H1 (cell line): Measurements from ENCODE around the gene PGLYRP2. TPM values are rescaled to one million over a fixed set of nuclear protein-coding genes. Genes with fewer than 3 reads are reported as not detected.

Source experiments
- CTCF ChIA-PET: fragments of 300-600 bp; sonication (Branson Sonifier 250); formaldehyde crosslinking; loops from one replicate; lab custom pipeline; 2021; ENCODE audit not compliant: partially characterized antibody; lab: Charles Lee
- POLR2A ChIA-PET: fragments of 300-600 bp; sonication (Branson Sonifier 250); formaldehyde crosslinking; loops from one replicate; lab custom pipeline; 2021; ENCODE audit warnings: inconsistent platforms; ENCODE audit not compliant: partially characterized antibody; lab: Charles Lee
- DNase-seq, 2 experiments: peaks; one replicate each; pipeline versions ENCODE4 v3.0.0 to v3.0.0-alpha.2; 2010 to 2022; ENCODE audit warnings: low spot score in 2 of 2, low read depth in 1 of 2, mixed read lengths in 1 of 2
- FAIRE-seq: peaks from 2 replicates; lab custom pipeline; 2011; peaks lifted over from hg19 to GRCh38; lab: Jason Lieb, UNC
- H2AFZ ChIP-seq: 2 replicates; pipeline ENCODE4 v1.8.1; 2012; ENCODE audit warnings: low read length, inconsistent platforms
- H2AK5ac ChIP-seq: 2 replicates; pipeline ENCODE4 v1.6.1; 2013; ENCODE audit warnings: low read depth, low read length
- H2BK120ac ChIP-seq: replicated peaks from 2 replicates; pipeline ENCODE3; 2013; ENCODE audit warnings: low read depth, low read length, inconsistent platforms
- H2BK12ac ChIP-seq: 2 replicates; pipeline ENCODE4 v1.6.1; 2013; ENCODE audit warnings: low read depth, low read length
- H2BK15ac ChIP-seq: 2 replicates; pipeline ENCODE4 v1.6.1; 2013; ENCODE audit warnings: low read length
- H2BK20ac ChIP-seq: 2 replicates; pipeline ENCODE4 v1.6.1; 2013; ENCODE audit warnings: low read length
- H2BK5ac ChIP-seq: 2 replicates; pipeline ENCODE4 v1.6.1; 2013; ENCODE audit warnings: low read depth, low read length
- H3K14ac ChIP-seq: 2 replicates; pipeline ENCODE4 v1.6.1; 2013; ENCODE audit warnings: inconsistent platforms; ENCODE audit not compliant: insufficient read length
- H3K18ac ChIP-seq: 2 replicates; pipeline ENCODE4 v1.6.1; 2013; ENCODE audit warnings: low read length; ENCODE audit errors: extremely low read depth
- H3K23ac ChIP-seq: 2 replicates; pipeline ENCODE4 v1.6.1; 2013; ENCODE audit warnings: inconsistent platforms; ENCODE audit not compliant: insufficient read length
- H3K23me2 ChIP-seq: 2 replicates; pipeline ENCODE4 v1.6.1; 2013; ENCODE audit warnings: low read depth, low read length
- H3K27ac ChIP-seq: 2 replicates; pipeline ENCODE4 v1.6.1; 2011; ENCODE audit warnings: low read depth, low read length, inconsistent platforms
- H3K27me3 ChIP-seq, 4 experiments: replicated peaks in 1 of 4; 1 replicate in 1 of 4; 2 replicates in 3 of 4; pipeline versions ENCODE4 v1.6.1 to v1.8.1; 2011 to 2013; ENCODE audit warnings: low read length in 3 of 4, mild to moderate bottlenecking in 3 of 4, inconsistent platforms in 2 of 4, mixed read lengths in 2 of 4, moderate library complexity in 1 of 4; ENCODE audit not compliant: control insufficient read depth in 3 of 4, insufficient read depth in 3 of 4; ENCODE audit errors: extremely low read depth in 1 of 4
- H3K36me3 ChIP-seq, 4 experiments: 2 replicates each; pipeline versions ENCODE4 v1.6.1 to v1.8.1; 2011 to 2013; ENCODE audit warnings: mild to moderate bottlenecking in 4 of 4, low read length in 3 of 4, moderate library complexity in 2 of 4, control low read depth in 1 of 4, inconsistent platforms in 1 of 4; ENCODE audit not compliant: insufficient read depth in 4 of 4, control insufficient read depth in 2 of 4
- H3K4ac ChIP-seq: replicated peaks from 2 replicates; pipeline ENCODE3; 2013; ENCODE audit warnings: low read length, low read depth, mixed read lengths, inconsistent platforms; ENCODE audit not compliant: insufficient read length
- H3K4me1 ChIP-seq, 4 experiments: replicated peaks in 1 of 4; 1 replicate in 1 of 4; 2 replicates in 3 of 4; pipeline versions ENCODE4 v1.6.1 to v1.8.1; 2011 to 2013; ENCODE audit warnings: low read length in 3 of 4, inconsistent platforms in 2 of 4, mixed read lengths in 1 of 4; ENCODE audit not compliant: insufficient read depth in 4 of 4, control insufficient read depth in 3 of 4
- H3K4me2 ChIP-seq, 2 experiments: 2 replicates each; pipeline versions ENCODE4 v1.6.1 to v1.8.1; 2011 to 2013; ENCODE audit warnings: low read depth in 2 of 2, low read length in 2 of 2, control low read depth in 1 of 2, inconsistent platforms in 1 of 2, mild to moderate bottlenecking in 1 of 2; ENCODE audit not compliant: insufficient read depth in 1 of 2
- H3K4me3 ChIP-seq, 4 experiments: fragments of 200-600, 300-600 bp in 1 of 4; sonication (generic), shearing (Covaris generic), sonication (Bioruptor Twin) in 1 of 4; 2 replicates each; pipeline versions ENCODE4 v1.5.1 to v1.8.1; 2011 to 2016; ENCODE audit warnings: low read length in 4 of 4, low read depth in 3 of 4, control low read depth in 2 of 4, inconsistent platforms in 2 of 4, mild to moderate bottlenecking in 2 of 4, mixed read lengths in 1 of 4, moderate library complexity in 1 of 4; ENCODE audit not compliant: insufficient read depth in 2 of 4; ENCODE audit errors: extremely low read depth in 1 of 4
- H3K56ac ChIP-seq: replicated peaks from 2 replicates; pipeline ENCODE3; 2013; ENCODE audit warnings: low read depth, mild to moderate bottlenecking, mixed read lengths, low read length, inconsistent platforms; ENCODE audit not compliant: insufficient read length
- H3K79me1 ChIP-seq: 2 replicates; pipeline ENCODE4 v1.6.1; 2013; ENCODE audit warnings: low read depth, low read length, control low read depth
- H3K79me2 ChIP-seq, 2 experiments: 2 replicates each; pipeline versions ENCODE4 v1.6.1 to v1.8.1; 2012 to 2013; ENCODE audit warnings: low read length in 2 of 2, mild to moderate bottlenecking in 2 of 2, inconsistent platforms in 1 of 2; ENCODE audit not compliant: insufficient read depth in 2 of 2, control insufficient read depth in 1 of 2
- H3K9ac ChIP-seq, 4 experiments: replicated peaks in 1 of 4; 1 replicate in 1 of 4; 2 replicates in 3 of 4; pipeline versions ENCODE4 v1.6.1 to v1.8.1; 2011 to 2013; ENCODE audit warnings: low read depth in 3 of 4, low read length in 3 of 4, control low read depth in 2 of 4, mild to moderate bottlenecking in 2 of 4, moderate library complexity in 2 of 4, inconsistent platforms in 1 of 4; ENCODE audit errors: extremely low read depth in 1 of 4
- H3K9me3 ChIP-seq, 2 experiments: 2 replicates each; pipeline versions ENCODE4 v1.6.1 to v1.8.1; 2012 to 2013; ENCODE audit warnings: mild to moderate bottlenecking in 2 of 2, moderate library complexity in 2 of 2, control low read depth in 1 of 2, inconsistent platforms in 1 of 2, low read depth in 1 of 2, low read length in 1 of 2, mixed read lengths in 1 of 2; ENCODE audit not compliant: insufficient read depth in 2 of 2
- H4K20me1 ChIP-seq, 2 experiments: replicated peaks in 1 of 2; 2 replicates each; pipeline versions ENCODE3 to v1.8.1; 2011 to 2013; ENCODE audit warnings: inconsistent platforms in 2 of 2, low read length in 2 of 2, mild to moderate bottlenecking in 1 of 2; ENCODE audit not compliant: insufficient read depth in 2 of 2, control insufficient read depth in 1 of 2
- H4K5ac ChIP-seq: 2 replicates; pipeline ENCODE4 v1.6.1; 2013; ENCODE audit warnings: low read length, low read depth, mixed read lengths, inconsistent platforms; ENCODE audit not compliant: insufficient read length
- H4K8ac ChIP-seq: 2 replicates; pipeline ENCODE4 v1.8.0; 2013; ENCODE audit warnings: mild to moderate bottlenecking, moderate library complexity, low read length, inconsistent platforms; ENCODE audit not compliant: insufficient read depth; ENCODE audit errors: extremely low read depth
- H4K91ac ChIP-seq: replicated peaks from 2 replicates; pipeline ENCODE3; 2013; ENCODE audit warnings: low read length, mixed read lengths, inconsistent platforms; ENCODE audit not compliant: insufficient read length
- CBX5 ChIP-seq: fragments of 300-800, 300-1000 bp; sonication (generic); IDR thresholded peaks from 2 replicates; pipeline ENCODE4 v1.7.1; 2016; ENCODE audit warnings: antibody characterized with exemption, low read length, low read depth
- CEBPB ChIP-seq: IDR thresholded peaks from 2 replicates; pipeline ENCODE4 v1.6.1; 2012; ENCODE audit warnings: low read depth, low read length
- E2F6 ChIP-seq: IDR thresholded peaks from 2 replicates; pipeline ENCODE4 v1.6.1; 2012; ENCODE audit warnings: inconsistent platforms
- HDAC2 ChIP-seq, 2 experiments: fragments of 300-600 bp in 1 of 2; sonication (generic) in 1 of 2; IDR thresholded peaks; 2 replicates each; pipeline ENCODE4 v1.6.1; 2011 to 2012; ENCODE audit warnings: low read depth in 2 of 2, low read length in 2 of 2, mild to moderate bottlenecking in 2 of 2, moderate library complexity in 2 of 2, borderline replicate concordance in 1 of 2, inconsistent platforms in 1 of 2
- HDAC6 ChIP-seq: IDR thresholded peaks from one replicate; pipeline ENCODE4 v1.7.1; 2012; ENCODE audit warnings: low read depth, mild to moderate bottlenecking, inconsistent platforms, low read length, moderate library complexity
- RNF2 ChIP-seq: fragments of 200-900, 300-1000 bp; sonication (generic); IDR thresholded peaks from 2 replicates; pipeline ENCODE4 v1.7.1; 2016; ENCODE audit warnings: borderline replicate concordance, low read depth, mild to moderate bottlenecking, antibody characterized with exemption, low read length; ENCODE audit not compliant: poor library complexity, severe bottlenecking; ENCODE audit errors: missing control alignments
- SUZ12 ChIP-seq: fragments of 200-600 bp; sonication (generic); IDR thresholded peaks from 2 replicates; pipeline ENCODE4 v1.6.1; 2012; ENCODE audit warnings: mild to moderate bottlenecking, inconsistent platforms, low read length, moderate library complexity, mixed read lengths
- TAF7 ChIP-seq: optimal IDR thresholded peaks from 2 replicates; pipeline ENCODE3; 2011; ENCODE audit warnings: low read depth, mild to moderate bottlenecking, inconsistent platforms, low read length, moderate library complexity, borderline replicate concordance
- WGBS, 2 experiments: shearing (Covaris generic) in 1 of 2; methylation state at CpG; one replicate each; pipeline versions ENCODE4 v1.1.6 to v1.1.7; 2013 to 2015; ENCODE audit warnings: low lambda C conversion rate in 2 of 2, mixed read lengths in 2 of 2, inconsistent platforms in 1 of 2, low coverage in 1 of 2, missing lambda C conversion rate in 1 of 2; ENCODE audit not compliant: insufficient replicate concordance in 2 of 2, insufficient coverage in 1 of 2, insufficient read length in 1 of 2; ENCODE audit errors: extremely low coverage in 1 of 2, missing lambda C conversion rate in 1 of 2; 5-methylcytosine and 5-hydroxymethylcytosine counted together
- polyA plus RNA-seq, 7 experiments: library from polyadenylated mRNA; depleted of rRNA in 3 of 7; stranded (reverse) in 5 of 7; unstranded in 2 of 7; fragments of >200 nt in 5 of 7; fragments of 200-250 nt in 2 of 7; gene quantifications; 1 replicate in 5 of 7; 2 replicates in 1 of 7; 4 replicates in 1 of 7; pipeline versions ENCODE4 v1.2.1 to v1.2.3, GENCODE V29; 2011 to 2013; ENCODE audit warnings: missing spikeins in 2 of 7, mixed read lengths in 2 of 7
- total RNA-seq: library from RNA; stranded (reverse); fragmentation: NEBNext Ultra II Directional; extraction: Animal tissue kit (Norgen Biotek cat#: 25700); gene quantifications from 2 replicates; pipeline ENCODE4 v1.2.1, GENCODE V29; 2021

PGLYRP2 gene
- total and polyA plus RNA-seq, 2 of the 8 experiments (the other 6 are each of a cell fraction or from before 2014, with no cell fraction given) = not detected

GRCh38 chr19:15425321-15425950 is 53.9 kb downstream of the PGLYRP2 start:
- Histone ChIP-seq H2BK12ac (no peak overlapping the region), H4K20me1 (peaks cover 8 to 10% of the 10 kb centered on the region in 2 experiments), H3K4me1 (no peaks in the 10 kb centered on the region), H3K23me2 (no peaks in the 10 kb centered on the region), H3K36me3 (peaks cover 2 to 44% (median 21%) of the 10 kb centered on the region in 4 experiments; a peak in 6 of 8 replicates), H3K4me2 (no peak overlapping the region), H2BK5ac (no peak overlapping the region), H3K4me3 (no peak overlapping the region), H3K4ac (no peak overlapping the region), H4K5ac (no peak overlapping the region), H2BK120ac (no peak overlapping the region), H3K18ac (no peak overlapping the region), H3K27me3 (no peaks in the 10 kb centered on the region), H3K14ac (no peak overlapping the region), H3K79me2 (peaks cover 0 to 12% of the 10 kb centered on the region in 2 experiments; a peak in 2 of 4 replicates), H2AFZ (no peak overlapping the region), H2BK20ac (no peak overlapping the region), H2BK15ac (no peak overlapping the region), H3K9me3 (peaks cover 3 to 4% of the 10 kb centered on the region in 2 experiments; a peak in 1 of 4 replicates), H3K23ac (no peak overlapping the region), H3K79me1 (peaks cover 10% of the 10 kb centered on the region; the same call in 1 of the 2 replicates), H4K91ac (no peak overlapping the region), H2AK5ac (no peak overlapping the region), H3K56ac (no peak overlapping the region), H3K27ac (no peak overlapping the region), H4K8ac (no peak overlapping the region), H3K9ac (no peak overlapping the region)
- DNase-seq (no peak), FAIRE-seq (no peak)
- CTCF ChIA-PET = no interaction called here
- 95% methylated on average over 20 of the region's 36 CpGs; no CpG with 5 or more reads in 1 of the 2 experiments for WGBS, 2 experiments
- POLR2A ChIA-PET = interaction anchor here (0.9 to 1.0 kb wide), 2 partner anchors 9 to 189 kb away, joined by 3 read pairs; no protein-coding TSS in a partner anchor
- TF ChIP-seq TAF7 = no peak
- no peak for TF ChIP-seq RNF2
- no peak for TF ChIP-seq CEBPB
- TF ChIP-seq CBX5 = no peak
- no peak for TF ChIP-seq HDAC2 (IDR thresholded peaks at IDR 0.05; ENCODE audit: borderline replicate concordance in 1 of 2, low read depth in 2 of 2, low read length in 2 of 2)
- TF ChIP-seq SUZ12 = no peak
- no peak for TF ChIP-seq HDAC6
- no peak for TF ChIP-seq E2F6
